WTC11 (cell line): ENCODE results near the gene CCNA1. TPM values are rescaled to one million over a fixed set of nuclear protein-coding genes. Genes with fewer than 3 reads are reported as not detected.

Source experiments
- ATAC-seq: fragments of 200-7000 bp; cut with Tn5 transposase; 2 replicates; pipeline ENCODE4 v1.10.0; 2021; ENCODE audit warnings: mild to moderate bottlenecking, moderate library complexity
- CTCF ChIA-PET: fragments of 300-600 bp; sonication (Branson Sonifier 250); formaldehyde crosslinking; loops from one replicate; lab custom pipeline; 2021; ENCODE audit warnings: antibody characterized with exemption; lab: Charles Lee
- POLR2A ChIA-PET: fragments of 350-600 bp; sonication (Branson Sonifier 250); formaldehyde crosslinking; loops from one replicate; lab custom pipeline; 2021; ENCODE audit warnings: antibody characterized with exemption; lab: Charles Lee
- DNase-seq: peaks from one replicate; pipeline ENCODE4 v3.0.0; 2021; ENCODE audit warnings: low spot score
- H3K27ac Mint-ChIP-seq: 2 replicates; pipeline ENCODE4 v1.8.0; 2021; ENCODE audit warnings: mixed read lengths
- H3K27me3 Mint-ChIP-seq: 2 replicates; pipeline ENCODE4 v1.8.0; 2021; ENCODE audit warnings: low read depth, mild to moderate bottlenecking, moderate library complexity, mixed read lengths
- H3K36me3 Mint-ChIP-seq: 2 replicates; pipeline ENCODE4 v1.8.0; 2021; ENCODE audit warnings: mixed read lengths
- H3K4me1 Mint-ChIP-seq: 2 replicates; pipeline ENCODE4 v1.8.0; 2022; ENCODE audit warnings: mixed read lengths
- H3K4me3 Mint-ChIP-seq: 2 replicates; pipeline ENCODE4 v1.8.0; 2021; ENCODE audit warnings: mild to moderate bottlenecking, moderate library complexity, mixed read lengths
- H3K9me3 Mint-ChIP-seq: 2 replicates; pipeline ENCODE4 v1.8.0; 2021; ENCODE audit warnings: mixed read lengths
- ATF6 ChIP-seq: sonication (generic); formaldehyde crosslinking; IDR thresholded peaks from 2 replicates; pipeline ENCODE4 v1.8.1; 2023; ENCODE audit warnings: mild to moderate bottlenecking, missing genetic modification reagents
- CREB1 ChIP-seq: sonication (generic); formaldehyde crosslinking; IDR thresholded peaks from 2 replicates; pipeline ENCODE4 v1.8.0; 2023; ENCODE audit warnings: mild to moderate bottlenecking, missing genetic modification reagents
- E2F4 ChIP-seq: sonication (generic); formaldehyde crosslinking; IDR thresholded peaks from 2 replicates; pipeline ENCODE4 v1.8.1; 2022; ENCODE audit warnings: low read depth, mild to moderate bottlenecking, moderate library complexity, missing genetic modification reagents, borderline replicate concordance
- ERG ChIP-seq: fragments of 250-450 bp; sonication (Bioruptor Pico); IDR thresholded peaks from 2 replicates; pipeline ENCODE4 v1.8.0; 2021; ENCODE audit warnings: mild to moderate bottlenecking
- FOXK1 ChIP-seq: sonication (generic); formaldehyde crosslinking; IDR thresholded peaks from 2 replicates; pipeline ENCODE4 v1.8.0; 2022; ENCODE audit warnings: mild to moderate bottlenecking, moderate library complexity, missing genetic modification reagents
- FOXP1 ChIP-seq: sonication (generic); formaldehyde crosslinking; IDR thresholded peaks from 2 replicates; pipeline ENCODE4 v1.8.0; 2022; ENCODE audit warnings: missing genetic modification reagents, mild to moderate bottlenecking, moderate library complexity, borderline replicate concordance
- HMGA2 ChIP-seq: fragments of 250-450 bp; sonication (Bioruptor Pico); IDR thresholded peaks from 2 replicates; pipeline ENCODE4 v1.4.0; 2021; ENCODE audit warnings: mild to moderate bottlenecking, moderate library complexity
- IRF1 ChIP-seq: sonication (generic); formaldehyde crosslinking; IDR thresholded peaks from 2 replicates; pipeline ENCODE4 v1.8.0; 2023; ENCODE audit warnings: missing genetic modification reagents
- JAZF1 ChIP-seq: fragments of 250-450 bp; sonication (Bioruptor Pico); IDR thresholded peaks from 2 replicates; pipeline ENCODE4 v1.9.0; 2021; ENCODE audit warnings: moderate library complexity, mild to moderate bottlenecking, inconsistent platforms
- MAX ChIP-seq: sonication (generic); formaldehyde crosslinking; IDR thresholded peaks from 2 replicates; pipeline ENCODE4 v1.8.0; 2022; ENCODE audit warnings: mild to moderate bottlenecking, missing genetic modification reagents
- MYBL2 ChIP-seq: sonication (generic); formaldehyde crosslinking; IDR thresholded peaks from 2 replicates; pipeline ENCODE4 v1.8.1; 2023; ENCODE audit warnings: mild to moderate bottlenecking, moderate library complexity, missing genetic modification reagents
- NR2C2 ChIP-seq: sonication (generic); formaldehyde crosslinking; IDR thresholded peaks from 2 replicates; pipeline ENCODE4 v1.8.0; 2022; ENCODE audit warnings: mild to moderate bottlenecking, missing genetic modification reagents
- OVOL2 ChIP-seq: fragments of 250-450 bp; sonication (Bioruptor Pico); IDR thresholded peaks from 2 replicates; pipeline ENCODE4 v1.9.0; 2021; ENCODE audit warnings: mild to moderate bottlenecking, borderline replicate concordance
- SMAD4 ChIP-seq: sonication (generic); formaldehyde crosslinking; IDR thresholded peaks from 2 replicates; pipeline ENCODE4 v1.8.0; 2022; ENCODE audit warnings: mild to moderate bottlenecking, missing genetic modification reagents
- SOX15 ChIP-seq: fragments of 250-450 bp; sonication (Bioruptor Pico); IDR thresholded peaks from 2 replicates; pipeline ENCODE4 v1.9.0; 2021; ENCODE audit warnings: mild to moderate bottlenecking
- ZBTB43 ChIP-seq: sonication (generic); formaldehyde crosslinking; IDR thresholded peaks from 2 replicates; pipeline ENCODE4 v1.8.1; 2023; ENCODE audit warnings: mild to moderate bottlenecking, missing genetic modification reagents
- ZNF425 ChIP-seq: fragments of 250-450 bp; sonication (Bioruptor Pico); conservative IDR thresholded peaks from 2 replicates; pipeline ENCODE4 v1.9.0; 2021; ENCODE audit warnings: mild to moderate bottlenecking
- ZNF512 ChIP-seq: sonication (generic); formaldehyde crosslinking; IDR thresholded peaks from 2 replicates; pipeline ENCODE4 v1.8.1; 2022; ENCODE audit warnings: missing genetic modification reagents, borderline replicate concordance
- ZNF532 ChIP-seq: fragments of 250-450 bp; sonication (Bioruptor Pico); IDR thresholded peaks from 2 replicates; pipeline ENCODE4 v1.9.0; 2021; ENCODE audit warnings: mild to moderate bottlenecking, borderline replicate concordance
- total RNA-seq: library from RNA; stranded (reverse); gene quantifications from 3 replicates; pipeline ENCODE4 v1.2.3, GENCODE V29; 2021

Gene CCNA1
- total RNA-seq, 1 experiment from 2014 or later = 3.8 TPM

- TF ChIP-seq MYBL2 (CRISPR knock-in tag) (no peak), IRF1 (CRISPR knock-in tag) (no peak), ATF6 (CRISPR knock-in tag) (no peak), ZNF425 (CRISPR knock-in tag) (no peak)
Measured at GRCh38 chr13:36450534-36450933, 18.2 kb downstream of the CCNA1 start (continued).

GRCh38 chr13:36453516-36453915 lies 21.2 kb downstream of the CCNA1 start:
- ChIA-PET POLR2A (no interaction called here), CTCF (interaction anchor here (0.6 to 3.2 kb wide), 22 partner anchors 10 to 527 kb away, joined by 3 to 32 read pairs (median 4); partner anchors contain the start of gene CCNA1)
- H3K4me3 Mint-ChIP-seq = no peak overlapping the region
- H3K4me1 Mint-ChIP-seq = peaks cover 25% of the 10 kb centered on the region
- H3K9me3 Mint-ChIP-seq = no peaks in the 10 kb centered on the region
- ATAC-seq (peak; percentile 89), DNase-seq (no peak)
- H3K36me3 Mint-ChIP-seq = no peaks in the 10 kb centered on the region
- H3K27me3 Mint-ChIP-seq = no peaks in the 10 kb centered on the region; the same call in 1 of the 2 replicates
- H3K27ac Mint-ChIP-seq = no peak overlapping the region
- TF ChIP-seq ERG (CRISPR knock-in tag) = no peak
- TF ChIP-seq CREB1 (CRISPR knock-in tag) = no peak
- TF ChIP-seq FOXP1 (CRISPR knock-in tag) = no peak
- no peak for TF ChIP-seq FOXK1 (CRISPR knock-in tag)
- TF ChIP-seq ZNF532 = no peak
- TF ChIP-seq E2F4 = no peak
- TF ChIP-seq JAZF1 (CRISPR knock-in tag) = no peak
- no peak for TF ChIP-seq SOX15 (CRISPR knock-in tag)
- TF ChIP-seq ZBTB43 (CRISPR knock-in tag) = no peak
- TF ChIP-seq HMGA2 (CRISPR knock-in tag) = no peak
- TF ChIP-seq OVOL2 (CRISPR knock-in tag) = no peak
- no peak for TF ChIP-seq ZNF512 (CRISPR knock-in tag)
- TF ChIP-seq NR2C2 (CRISPR knock-in tag) = no peak
- no peak for TF ChIP-seq SMAD4
- no peak for TF ChIP-seq MAX
